GM18951 (cell line): ENCODE results near the gene CNOT1.

ENCODE experiments used
- POLR2A ChIP-seq: IDR thresholded peaks from 4 replicates; pipeline ENCODE4 v1.6.1; 2011; ENCODE audit warnings: mild to moderate bottlenecking; ENCODE audit not compliant: insufficient read length, insufficient read depth; ENCODE audit errors: extremely low read depth
- in situ Hi-C: fragments of 300-500 bp; cut with MboI; formaldehyde crosslinking; loops from one replicate; pipeline ENCODE4 v1.12.0; 2022; ENCODE audit warnings: low sequenced_read_pairs, mixed read lengths, inconsistent platforms; ENCODE audit not compliant: unreplicated experiment

The CNOT1 gene

DNA sequence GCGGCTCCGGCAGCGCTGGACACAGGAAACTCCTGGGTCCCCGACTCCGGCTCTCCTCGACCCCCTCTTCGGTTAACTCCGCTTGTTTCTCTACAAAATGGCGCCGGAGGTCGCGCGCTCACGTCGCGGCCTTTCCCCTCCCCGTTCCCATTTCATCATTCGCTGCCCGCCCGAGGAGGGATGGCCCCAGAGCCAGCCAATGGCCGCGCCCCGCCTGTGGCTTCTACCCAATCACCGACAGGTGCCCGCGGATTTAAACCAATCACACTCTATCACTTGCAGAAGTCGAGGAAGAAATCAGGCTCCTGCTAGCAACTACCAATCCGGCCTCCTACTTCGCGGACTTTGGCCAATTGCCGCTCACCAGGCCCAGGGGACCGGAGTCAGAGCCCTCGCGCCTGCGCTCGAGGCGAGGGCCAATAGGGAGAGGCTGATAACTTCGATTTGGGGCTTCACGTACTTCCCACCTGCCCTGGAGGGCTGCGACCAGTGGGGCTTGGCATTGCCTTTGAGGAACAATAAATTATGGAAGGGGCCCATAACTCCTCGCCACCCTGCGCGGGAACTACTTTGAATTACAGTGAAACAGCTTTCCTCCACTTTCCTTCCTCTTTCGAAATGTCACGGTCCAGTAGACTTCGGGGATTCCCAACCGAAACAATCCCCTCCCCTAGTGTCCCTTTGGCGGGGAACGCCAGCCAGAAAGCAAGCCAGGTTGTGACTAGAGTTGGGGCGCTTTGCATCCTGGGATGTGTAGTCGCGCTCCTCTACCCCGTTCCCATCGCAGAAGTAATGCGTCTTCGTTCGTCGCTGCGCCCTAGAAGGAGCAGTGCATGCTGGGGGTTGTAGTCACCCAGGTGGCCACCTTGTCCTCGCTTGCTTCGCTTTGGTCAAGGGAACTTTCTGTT, at the start of gene CNOT1:
Gene CNOT1, minus strand, starts transcription at position 94 of the 908 bp plus-strand sequence. CDS start 30,489 bp downstream, outside the sequence.
- in situ Hi-C loops = no loop called here
- TF ChIP-seq POLR2A = peak; percentile 77

DNA sequence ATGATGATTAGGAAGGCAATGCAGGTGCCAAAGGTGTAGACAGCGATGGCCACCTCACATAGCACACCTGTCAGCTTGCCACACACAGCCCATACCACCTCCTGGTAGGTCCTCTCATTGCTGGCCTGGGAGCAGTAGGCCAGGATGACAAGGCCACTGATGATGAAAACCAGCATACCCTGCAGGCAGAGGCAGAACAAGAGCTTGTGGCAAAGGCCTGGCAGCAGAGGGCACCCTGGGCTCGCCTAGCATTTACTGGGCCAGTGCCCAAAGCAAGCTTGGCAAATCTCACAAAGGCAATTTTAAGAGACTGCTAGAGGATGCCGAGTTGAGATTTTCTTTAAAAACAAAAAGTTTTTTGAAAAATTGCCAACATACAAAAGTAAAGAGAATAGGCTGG, 49.1 kb upstream of the CNOT1 start:
- in situ Hi-C loops = no loop called here
- TF ChIP-seq POLR2A = no peak

DNA sequence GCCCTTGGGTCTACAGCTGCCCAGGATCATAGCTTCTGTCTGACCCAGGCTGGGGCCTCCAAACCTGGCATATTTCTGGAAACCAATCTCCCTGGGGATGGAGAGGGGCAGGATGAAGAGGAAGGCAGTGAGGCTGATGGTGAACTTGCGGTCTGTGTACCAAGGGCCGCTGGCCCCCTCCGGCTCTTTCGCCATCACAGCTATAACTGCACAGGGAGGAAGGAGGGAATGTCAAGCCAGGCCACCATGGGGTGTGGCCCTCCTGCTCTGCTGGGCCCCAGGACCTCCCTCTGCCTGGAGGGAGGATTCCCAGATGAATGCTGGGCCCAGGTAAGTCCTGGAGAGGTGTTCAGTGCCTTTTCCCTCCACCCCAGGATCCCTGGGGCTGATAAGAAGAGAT, 48.6 kb upstream of the CNOT1 start:
- in situ Hi-C loops = no loop called here

DNA sequence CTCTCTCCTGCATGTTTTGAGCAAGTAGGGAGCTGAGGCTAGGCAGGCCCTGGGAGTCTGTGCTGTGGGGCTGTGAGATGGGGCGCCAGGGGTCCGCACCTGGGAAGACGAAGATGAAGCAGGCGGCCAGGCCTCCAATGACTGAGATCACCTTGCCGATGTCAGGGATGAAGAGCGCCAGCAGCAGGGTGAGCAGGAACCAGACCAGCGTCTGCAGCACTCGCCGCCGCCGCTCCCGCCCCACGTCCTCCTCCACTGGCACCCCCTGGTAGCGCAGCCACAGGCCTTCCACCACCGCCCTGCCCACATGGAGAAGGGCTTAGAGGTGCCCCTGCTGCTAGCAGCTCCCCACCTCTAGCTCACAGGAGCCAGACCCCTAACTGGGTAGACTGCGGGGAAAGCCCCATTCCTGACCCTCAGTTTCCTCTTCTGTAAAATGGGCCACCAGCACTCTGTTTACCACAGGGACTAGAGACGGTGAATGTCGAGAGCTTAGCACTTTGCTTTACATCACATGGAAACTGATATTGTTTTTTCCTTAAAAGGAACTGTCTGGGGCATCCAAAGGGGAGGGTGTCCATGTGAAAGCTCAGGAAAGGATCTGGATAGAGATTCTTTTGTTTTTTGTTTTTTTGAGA, 41.4 kb upstream of the CNOT1 start:
- in situ Hi-C loops = loop anchor here (25.0 kb wide), 1 partner anchor 334 kb away; no protein-coding TSS in a partner anchor
- no peak for TF ChIP-seq POLR2A

More for the DNA sequence above, 48.6 kb upstream of the CNOT1 start:
- TF ChIP-seq POLR2A = no peak

DNA sequence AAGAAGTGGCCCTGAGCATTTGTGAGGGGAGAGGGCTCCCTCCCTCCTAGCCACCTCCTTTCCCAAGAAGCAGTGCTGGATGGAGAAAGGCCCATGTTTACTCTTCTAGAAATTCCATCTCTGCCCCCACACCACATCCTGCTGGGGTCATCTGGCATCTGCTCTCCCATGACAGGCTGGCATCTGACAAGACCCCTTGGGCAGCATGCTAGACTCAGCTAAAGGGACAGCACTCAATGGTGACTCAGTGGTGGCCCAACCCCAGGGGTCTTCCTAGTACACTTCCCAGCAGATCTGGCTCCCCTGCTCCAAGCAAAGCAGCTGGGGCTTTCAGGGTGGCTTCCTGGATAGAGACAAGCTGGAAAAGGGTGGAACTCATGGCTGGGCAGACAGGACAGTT, 40.6 kb upstream of the CNOT1 start:
- TF ChIP-seq POLR2A = no peak
- in situ Hi-C loops = loop anchor here (25.0 kb wide), 1 partner anchor 333 kb away; no protein-coding TSS in a partner anchor

DNA sequence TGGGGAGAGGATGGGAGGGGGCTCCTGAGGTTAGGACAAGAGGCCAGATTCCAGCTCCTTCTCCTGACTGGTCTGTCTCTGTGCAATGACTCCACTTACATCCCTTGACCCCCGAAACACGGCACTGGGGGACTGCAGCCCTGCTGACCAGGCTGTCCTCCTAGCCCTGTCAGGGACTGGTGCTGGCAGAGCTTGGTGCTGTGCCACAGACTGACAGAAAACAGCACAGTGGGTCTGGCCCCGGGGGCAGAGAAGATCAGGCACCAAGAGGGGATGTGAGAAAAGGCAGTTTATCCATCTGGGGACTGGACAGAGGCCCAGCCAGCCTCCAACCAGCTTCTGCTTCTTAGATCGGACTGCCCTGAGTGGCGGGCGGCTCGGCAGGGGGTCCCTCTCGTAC, 35.6 kb upstream of the CNOT1 start:
- no peak for TF ChIP-seq POLR2A
- in situ Hi-C loops = loop anchor here (25.0 kb wide), 1 partner anchor 328 kb away; no protein-coding TSS in a partner anchor

DNA sequence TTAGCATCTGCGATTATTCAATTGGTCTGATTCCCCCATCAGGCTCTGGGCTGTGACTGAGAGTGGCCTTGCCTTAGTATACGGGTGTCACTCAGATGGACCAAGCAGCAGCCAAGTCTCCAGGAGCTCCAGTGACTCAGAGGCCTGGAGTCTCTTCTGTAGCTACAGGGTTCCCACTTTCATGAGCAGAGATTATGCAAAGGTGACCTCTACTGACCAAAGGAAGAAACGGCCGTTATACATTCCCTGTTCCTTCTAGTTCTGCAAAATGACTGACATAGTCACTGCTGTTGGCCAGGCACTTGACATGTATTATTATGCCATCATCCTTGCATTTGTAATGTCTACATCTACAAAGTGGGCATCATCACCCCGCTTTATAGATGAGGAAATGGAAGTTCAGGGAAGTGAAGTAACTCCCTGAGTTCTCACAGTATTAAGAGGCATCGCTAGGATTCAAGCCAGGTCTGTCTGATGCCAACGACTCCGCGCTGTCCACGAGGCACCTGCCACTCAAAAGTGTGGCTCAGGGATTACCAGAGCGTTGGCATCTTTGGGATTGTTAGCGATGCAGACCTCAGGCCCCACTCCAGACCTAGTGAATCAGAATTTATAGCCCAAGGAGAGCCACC, 31.7 kb upstream of the CNOT1 start:
- in situ Hi-C loops = loop anchor here (25.0 kb wide), 1 partner anchor 324 kb away; no protein-coding TSS in a partner anchor
- no peak for TF ChIP-seq POLR2A

DNA sequence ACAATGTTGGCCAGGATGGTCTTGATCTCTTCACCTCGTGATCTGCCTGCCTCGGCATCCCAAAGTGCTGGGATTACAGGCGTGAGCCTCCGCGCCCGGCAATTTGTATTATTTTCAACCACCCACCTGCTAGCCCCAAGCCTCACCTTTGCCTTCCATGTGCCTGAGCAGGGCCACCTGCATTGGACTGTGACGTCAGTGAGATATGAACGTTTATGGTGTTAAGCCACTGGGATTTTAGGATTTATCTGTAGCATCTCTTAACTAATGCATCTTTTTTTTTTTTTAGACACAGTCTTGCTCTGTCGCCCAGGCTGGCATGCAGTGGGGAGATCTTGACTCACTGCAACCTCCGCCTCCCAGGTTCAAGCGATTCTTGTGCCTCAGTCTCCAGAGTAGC, 30.3 kb upstream of the CNOT1 start:
- in situ Hi-C loops = loop anchor here (25.0 kb wide), 1 partner anchor 323 kb away; no protein-coding TSS in a partner anchor

DNA sequence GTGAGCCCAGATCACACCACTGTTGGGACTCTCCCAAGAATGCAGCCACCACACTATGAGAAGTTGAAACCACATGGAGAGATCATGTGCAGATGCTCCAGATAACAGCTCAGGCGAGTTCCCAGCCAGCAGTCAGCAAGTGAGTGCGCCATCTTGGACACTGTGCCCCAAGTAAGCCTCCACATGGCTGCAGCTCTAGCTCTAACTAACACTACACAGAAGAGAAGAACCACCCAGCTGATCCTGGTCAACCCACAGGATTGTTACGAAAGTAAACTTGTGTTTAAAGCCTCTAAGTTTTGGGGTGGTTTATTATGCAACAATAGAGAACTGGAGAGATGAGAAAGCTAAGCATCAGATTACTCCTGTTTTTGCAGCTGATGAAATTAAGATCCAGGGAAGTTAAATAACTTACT, 29.2 kb upstream of the CNOT1 start:
- in situ Hi-C loops = loop anchor here (25.0 kb wide), 1 partner anchor 322 kb away; no protein-coding TSS in a partner anchor

DNA sequence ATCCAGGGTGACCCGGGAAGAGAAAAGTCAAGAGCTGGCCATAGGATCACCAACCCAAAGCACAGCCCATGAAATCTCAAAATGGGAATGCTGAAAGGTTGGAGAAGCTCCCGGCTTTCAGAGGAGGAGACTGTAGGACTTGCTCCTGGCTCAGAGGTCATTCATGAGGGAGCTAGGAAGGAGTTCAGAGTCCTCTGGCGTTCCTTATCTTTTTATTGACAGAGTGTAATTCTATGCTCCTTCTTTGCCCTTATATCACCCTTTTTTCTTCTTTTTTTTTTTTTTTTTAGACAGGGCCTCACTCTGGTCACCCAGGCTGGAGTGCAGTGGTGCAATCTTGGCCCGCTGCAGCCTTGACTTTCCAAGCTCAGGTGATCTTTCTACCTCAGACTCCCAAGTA, 27.3 kb upstream of the CNOT1 start:
- no peak for TF ChIP-seq POLR2A

More for the DNA sequence above, 29.2 kb upstream of the CNOT1 start:
- no peak for TF ChIP-seq POLR2A

DNA sequence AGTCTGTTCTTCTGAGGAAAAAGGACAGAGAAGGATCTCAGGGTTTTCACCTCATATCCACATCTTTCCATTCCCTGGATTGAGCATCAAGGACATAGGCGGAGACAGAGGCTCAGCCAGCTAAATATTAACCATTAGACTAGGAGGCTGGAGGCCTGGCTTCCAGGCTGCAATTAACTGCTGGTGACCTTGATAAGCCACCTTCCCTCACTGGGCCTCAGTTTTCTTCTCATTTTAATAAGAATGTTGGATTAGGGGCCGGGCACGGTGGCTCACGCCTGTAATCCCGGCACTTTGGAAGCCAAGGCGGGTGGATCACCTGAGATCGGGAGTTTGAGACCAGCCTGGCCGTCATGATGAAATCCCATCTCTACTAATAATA, 25.6 kb upstream of the CNOT1 start:
- in situ Hi-C loops = loop anchor here (25.0 kb wide), 1 partner anchor 318 kb away; no protein-coding TSS in a partner anchor
- no peak for TF ChIP-seq POLR2A

More for the DNA sequence above, 27.3 kb upstream of the CNOT1 start:
- in situ Hi-C loops = loop anchor here (25.0 kb wide), 1 partner anchor 320 kb away; no protein-coding TSS in a partner anchor

DNA sequence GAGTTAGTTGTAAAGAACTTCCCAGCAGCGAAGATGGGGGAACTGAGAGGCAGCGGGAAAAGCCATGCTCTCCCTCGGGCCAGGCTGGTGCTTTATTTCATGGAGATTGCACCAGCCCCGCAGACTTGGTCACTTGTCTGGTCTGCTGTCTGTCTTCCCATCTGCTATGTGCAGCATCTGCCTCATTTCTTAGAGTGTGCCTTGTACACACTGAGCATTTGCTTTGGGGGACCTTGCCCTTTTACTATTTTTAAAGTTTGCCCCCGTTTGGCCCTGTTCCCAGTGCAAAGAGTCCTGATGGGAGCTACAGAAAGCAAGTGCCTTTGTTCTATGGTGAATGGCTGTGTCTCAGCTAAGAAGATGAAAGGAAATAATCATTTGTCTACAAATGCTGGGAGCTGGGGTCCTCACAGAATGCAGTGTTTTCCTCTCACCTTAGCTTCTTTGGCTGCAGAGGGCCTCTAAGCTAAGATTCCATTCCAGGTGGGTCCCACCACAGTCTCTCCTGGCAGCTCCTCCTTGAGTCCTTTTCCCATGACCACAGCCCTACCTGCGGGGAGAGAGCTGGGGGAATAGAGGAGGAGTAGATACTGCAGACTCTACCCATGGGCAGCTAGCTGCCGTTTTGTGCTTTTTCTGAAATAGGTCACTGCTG, 25.1 kb upstream of the CNOT1 start:
- no peak for TF ChIP-seq POLR2A
- in situ Hi-C loops = loop anchor here (25.0 kb wide), 1 partner anchor 317 kb away; no protein-coding TSS in a partner anchor
